NCI-H2029 treated with DMSO at 0.1 percent for 48 hours (cell line): ENCODE results near the gene CD2.

Experiments used
- DNase-seq: peaks from one replicate; lab custom pipeline; 2025; lab: John Stamatoyannopoulos, UW

Gene CD2, protein sequence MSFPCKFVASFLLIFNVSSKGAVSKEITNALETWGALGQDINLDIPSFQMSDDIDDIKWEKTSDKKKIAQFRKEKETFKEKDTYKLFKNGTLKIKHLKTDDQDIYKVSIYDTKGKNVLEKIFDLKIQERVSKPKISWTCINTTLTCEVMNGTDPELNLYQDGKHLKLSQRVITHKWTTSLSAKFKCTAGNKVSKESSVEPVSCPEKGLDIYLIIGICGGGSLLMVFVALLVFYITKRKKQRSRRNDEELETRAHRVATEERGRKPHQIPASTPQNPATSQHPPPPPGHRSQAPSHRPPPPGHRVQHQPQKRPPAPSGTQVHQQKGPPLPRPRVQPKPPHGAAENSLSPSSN

DNA sequence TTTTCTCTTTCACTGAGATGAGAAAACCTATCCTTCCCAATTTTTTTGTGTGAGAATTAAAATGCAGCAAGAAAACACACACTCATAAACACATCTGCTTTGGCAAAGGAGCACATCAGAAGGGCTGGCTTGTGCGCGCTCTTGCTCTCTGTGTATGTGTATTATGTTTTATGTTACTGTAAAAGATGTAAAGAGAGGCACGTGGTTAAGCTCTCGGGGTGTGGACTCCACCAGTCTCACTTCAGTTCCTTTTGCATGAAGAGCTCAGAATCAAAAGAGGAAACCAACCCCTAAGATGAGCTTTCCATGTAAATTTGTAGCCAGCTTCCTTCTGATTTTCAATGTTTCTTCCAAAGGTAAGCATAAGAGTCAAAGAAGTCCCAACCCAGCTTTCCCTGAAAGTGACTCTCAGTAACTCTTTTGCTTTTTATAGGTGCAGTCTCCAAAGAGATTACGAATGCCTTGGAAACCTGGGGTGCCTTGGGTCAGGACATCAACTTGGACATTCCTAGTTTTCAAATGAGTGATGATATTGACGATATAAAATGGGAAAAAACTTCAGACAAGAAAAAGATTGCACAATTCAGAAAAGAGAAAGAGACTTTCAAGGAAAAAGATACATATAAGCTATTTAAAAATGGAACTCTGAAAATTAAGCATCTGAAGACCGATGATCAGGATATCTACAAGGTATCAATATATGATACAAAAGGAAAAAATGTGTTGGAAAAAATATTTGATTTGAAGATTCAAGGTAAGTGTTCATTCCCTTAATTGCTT is at the start of gene CD2:
CD2 (plus strand) TSS at position 233 of the 780 bp plus-strand sequence; CDS start at position 296, 63 bp downstream.
- DNase-seq, result no peak

DNA sequence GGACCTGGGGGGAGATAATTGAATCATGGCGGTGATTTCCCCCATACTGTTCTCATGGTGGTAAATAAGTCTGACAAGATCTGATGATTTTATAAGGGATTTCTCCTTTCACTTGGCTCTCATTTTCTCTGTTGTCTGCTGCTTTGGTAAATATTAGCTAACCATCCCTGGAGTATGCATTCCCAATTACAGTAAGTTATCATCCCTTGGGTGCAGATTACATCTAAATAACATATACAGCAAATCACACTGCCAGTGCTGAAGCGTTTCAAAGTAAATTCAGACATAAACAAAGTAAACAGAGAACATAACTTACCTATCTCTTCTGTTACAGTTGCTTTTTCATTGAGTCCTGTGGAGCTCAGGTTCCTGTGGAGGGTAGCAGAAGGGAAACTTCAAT is 48.1 kb upstream of the CD2 start:
- DNase-seq, result no peak

DNA sequence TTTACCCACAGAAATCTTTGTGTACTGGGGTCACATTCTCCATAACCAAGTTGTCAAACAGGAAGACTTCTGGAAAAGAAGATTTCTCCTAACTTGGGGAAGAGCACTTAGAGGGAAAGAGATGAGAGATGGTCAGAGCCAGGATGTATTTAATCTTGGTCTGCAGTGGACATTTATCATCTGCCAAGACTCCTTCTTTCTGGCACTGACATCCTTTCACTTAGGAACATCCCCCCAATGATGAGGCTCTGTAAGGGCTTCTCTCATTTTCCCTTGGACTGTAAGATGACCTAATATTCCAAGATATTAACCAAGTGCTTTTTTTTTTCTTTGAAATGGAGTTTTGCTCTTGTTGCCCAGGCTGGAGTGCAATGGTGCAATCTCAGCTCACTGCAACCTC is 47.4 kb upstream of the CD2 start:
- no peak for DNase-seq

DNA sequence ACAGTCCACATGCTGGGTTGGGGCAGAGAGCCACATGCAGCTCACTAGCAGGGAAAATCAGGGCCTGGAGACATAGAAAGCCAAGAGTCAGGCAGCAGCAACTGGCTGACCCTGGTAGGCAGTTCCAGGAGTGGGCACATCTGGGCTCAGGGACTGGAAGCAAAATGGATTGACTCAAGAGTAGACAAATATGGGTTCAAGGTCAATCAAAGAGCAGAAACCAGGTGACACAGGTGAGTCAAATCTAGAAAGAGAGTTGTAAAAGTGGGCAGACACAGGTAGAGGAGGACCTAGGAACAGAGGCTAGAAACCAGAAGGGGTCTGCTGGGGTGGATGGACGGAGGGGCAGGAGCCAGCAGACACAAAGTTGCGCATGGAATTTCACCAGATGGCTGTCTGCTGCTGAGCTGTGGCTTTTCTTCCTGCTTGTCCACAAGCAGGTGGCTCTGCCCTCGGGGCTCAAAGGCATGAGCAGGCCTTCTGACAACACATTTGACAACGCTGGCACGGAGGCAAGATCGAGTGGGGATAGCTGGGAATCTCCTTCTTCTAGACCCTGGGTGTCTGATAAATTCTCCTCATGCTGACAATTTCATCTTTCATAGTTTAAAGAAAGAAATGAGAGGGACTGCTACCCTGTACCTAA is 45.9 kb upstream of the CD2 start:
- DNase-seq, result no peak

DNA sequence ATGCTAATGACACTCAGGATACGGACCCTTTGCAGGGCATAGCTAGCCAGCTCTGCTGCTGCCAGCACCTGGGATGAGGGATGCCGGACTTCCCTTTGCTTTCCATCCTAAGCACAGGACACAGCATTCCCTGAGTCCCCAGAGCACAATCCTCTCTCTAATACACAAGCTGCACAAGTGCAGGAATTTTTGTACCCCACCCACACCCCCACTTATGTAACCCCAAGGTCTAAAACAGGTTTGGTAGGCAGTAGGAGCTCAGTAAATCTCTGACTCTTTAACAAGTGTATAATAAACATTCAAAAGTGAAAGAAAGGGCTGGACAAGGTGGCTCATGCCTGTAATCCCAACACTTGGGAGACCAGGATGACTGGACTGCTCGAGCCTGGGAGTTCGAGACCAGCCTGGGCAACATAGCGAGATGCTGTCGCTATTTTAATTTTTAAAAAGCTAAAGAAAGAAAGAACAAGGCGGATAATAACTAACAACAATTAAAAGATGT is 44.5 kb upstream of the CD2 start:
- DNase-seq, result no peak

DNA sequence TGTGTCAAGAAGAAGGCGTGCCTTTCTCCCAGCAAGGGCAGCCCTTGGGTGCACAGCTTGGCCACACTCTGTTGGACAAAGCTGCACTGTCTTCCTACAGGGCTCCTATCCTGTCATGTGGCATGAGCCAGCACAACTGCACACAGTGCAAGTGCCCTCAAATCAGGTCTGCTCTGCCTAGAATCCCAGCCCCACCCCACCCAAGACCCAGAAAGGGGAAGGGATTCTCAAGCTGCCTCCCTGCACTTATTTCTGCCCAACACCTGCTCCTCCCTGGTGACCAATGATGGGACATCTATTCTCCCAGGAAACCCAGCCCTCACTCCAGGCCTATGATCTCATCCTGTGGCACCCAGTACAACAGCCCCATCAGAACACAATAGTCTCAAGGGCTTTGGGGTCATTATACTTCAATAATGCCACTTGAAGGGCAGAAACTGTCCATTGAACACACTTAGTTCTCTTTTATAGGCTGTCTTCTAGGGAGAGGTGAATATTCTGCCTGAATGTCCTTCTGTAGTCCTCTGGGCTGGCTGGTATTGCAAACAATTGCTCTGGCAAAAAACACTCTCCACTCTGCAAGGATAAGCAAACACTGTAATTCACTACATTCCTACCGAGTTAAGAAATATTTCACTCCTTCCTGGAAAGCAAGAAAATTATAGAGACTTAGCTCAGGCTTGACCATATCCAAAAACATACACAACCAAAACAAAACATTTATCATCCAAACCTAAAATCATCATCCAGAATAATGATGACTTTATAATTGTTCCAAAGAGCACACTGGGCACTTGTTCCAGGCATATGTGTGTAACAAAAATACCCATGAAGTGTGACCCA is 43.6 kb upstream of the CD2 start:
- DNase-seq, result peak; percentile 97

DNA sequence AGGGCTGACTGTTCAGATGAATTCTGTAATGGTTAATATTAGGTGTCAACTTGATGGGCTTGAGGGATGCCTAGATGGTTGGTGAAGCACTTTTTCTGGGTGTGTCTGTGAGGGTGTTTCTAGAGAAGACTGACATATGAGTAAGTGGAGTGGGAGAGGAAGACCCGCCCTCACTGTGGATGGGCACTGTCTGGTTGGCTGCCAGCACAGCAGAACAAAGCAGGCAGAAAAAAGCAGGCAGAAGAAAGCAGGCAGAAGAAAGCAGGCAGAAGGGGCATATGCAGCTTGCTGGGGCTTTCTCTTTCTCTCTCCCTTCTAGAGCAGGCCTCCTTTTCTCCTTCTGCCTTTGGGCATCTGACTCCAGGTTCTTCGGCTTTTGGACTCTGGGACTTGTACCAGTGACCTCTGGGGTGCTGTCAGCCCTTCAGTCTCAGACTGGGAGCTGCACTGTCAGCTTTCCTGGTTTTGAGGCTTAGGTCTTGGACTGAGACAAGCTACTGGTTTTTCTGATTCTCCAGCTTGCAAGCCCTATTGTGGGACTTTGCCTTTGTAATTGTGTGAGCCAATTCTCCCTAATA is 42.9 kb upstream of the CD2 start:
- DNase-seq, result peak; percentile 87

DNA sequence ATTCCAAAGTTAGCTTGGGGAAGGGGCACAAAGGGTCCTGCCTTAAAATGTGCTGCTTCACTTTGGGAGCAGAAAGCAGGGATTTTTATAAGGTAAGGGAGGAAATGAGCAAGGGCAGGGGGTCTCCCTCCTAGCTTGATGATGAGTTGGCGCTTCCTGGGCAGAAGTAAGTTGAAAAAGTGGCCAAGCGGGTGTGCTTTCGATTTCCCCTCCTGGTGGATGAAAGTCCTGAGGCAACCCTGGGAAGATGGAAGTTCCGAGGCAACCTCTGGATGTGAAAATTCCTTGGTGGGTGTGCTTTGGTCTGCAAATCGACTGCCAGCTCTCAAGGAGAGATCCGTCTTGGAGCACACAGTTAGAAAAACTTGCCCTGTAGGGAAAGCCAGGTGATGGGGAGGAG is 41.7 kb upstream of the CD2 start:
- DNase-seq, result no peak

DNA sequence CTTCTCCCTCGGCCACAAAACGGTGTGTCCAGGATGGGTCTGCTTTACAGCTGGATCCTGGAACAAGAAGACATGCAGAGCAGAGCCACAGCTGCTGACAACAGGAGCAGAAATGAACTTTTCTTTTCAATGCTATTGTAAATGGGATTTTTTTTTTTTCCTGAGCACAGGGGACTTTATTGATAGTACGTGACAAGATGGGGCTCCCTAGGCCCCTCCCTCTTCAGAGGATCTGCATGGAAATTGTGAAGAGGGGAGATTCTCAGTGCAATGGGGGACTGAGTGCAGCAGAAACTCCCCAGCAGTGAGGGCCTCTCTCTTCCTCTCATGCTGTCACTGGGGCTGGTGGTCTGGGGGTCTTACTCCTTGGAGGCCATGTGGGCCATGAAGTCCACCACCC is 40.8 kb upstream of the CD2 start:
- no peak for DNase-seq

DNA sequence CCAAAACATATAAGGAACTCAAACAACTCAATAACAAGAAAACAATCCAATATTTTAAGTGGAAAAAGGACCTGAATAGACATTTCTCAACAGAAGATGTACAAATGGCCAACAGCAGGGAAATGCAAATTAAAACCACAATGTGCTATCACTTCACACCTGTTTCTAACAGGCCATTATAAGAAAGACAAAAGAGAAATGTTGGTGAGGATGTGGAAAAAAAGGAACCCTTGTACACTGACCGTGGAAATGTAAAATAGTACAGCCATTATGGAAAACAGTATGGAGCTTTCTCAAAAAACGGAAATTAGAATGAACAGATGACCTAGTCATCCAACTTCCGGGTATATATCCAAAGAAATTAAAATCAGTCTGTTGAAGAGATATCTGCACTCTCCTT is 37.8 kb upstream of the CD2 start:
- DNase-seq, result no peak

DNA sequence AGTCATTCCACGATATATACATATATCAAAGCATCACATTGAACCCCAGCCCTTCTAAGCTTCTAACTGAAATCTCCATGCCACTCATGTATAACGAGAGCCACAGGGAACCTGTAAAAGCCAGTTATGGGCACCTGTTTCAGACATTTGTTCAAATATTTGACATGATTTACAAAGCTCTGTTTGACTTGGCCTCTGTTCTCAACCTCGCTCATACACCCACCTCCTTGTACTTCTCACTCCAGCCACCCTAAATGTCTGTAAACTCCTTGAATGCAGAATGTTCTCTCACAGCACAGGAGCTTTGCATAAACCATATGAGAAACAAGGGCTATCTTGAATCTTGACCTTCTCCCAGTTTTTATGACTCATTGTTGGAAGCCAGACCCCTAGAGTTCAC is 36.9 kb upstream of the CD2 start:
- DNase-seq, result peak; percentile 55

DNA sequence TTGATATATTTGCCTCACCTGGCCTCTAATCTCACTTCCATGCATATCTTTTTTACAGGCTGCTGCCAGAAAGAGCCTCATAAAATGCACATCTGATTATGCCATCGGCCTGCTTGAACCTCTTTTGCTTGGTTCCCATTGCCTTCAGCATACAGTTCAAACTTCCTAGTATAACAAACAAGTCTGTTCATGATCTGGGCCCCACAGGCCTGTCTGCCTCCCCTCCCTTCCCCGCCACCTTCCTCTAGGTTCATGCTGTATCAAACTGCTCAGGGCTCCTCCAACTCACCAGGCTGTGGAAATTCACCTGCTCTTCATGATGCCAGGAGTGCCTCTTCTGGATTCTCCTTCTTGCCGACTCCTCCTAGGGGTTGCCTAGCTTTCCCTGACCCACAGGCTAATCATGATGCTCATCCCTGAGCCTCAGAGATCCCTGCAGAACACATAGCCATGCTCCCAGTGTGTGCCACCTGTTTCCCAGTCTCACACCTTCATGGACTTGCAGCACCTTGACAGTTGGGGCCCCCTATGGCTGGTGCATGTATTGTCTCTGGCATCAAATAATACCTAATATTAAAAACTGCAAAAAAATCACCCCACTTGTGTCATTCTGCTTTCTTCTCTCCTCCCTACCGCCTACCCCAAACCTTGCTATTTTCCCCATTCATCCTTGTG is 33.7 kb upstream of the CD2 start:
- DNase-seq, result no peak

DNA sequence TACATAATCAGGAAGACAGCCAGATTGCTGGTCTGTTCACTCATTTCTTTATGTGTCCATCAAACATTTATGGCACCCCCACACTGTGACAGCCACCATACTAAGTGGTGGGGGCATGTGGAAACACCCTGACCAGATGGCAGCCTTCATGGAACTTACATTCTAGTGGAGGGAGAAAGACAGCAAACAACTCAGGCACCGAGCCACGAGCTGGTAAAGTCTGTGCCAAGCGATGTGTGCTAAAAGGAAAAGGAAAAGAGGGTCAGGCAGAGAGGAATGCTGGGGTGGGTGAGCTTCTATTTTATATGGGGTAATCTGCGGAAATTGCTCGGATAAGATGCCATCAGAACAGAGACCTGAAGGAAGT is 33.2 kb upstream of the CD2 start:
- no peak for DNase-seq

DNA sequence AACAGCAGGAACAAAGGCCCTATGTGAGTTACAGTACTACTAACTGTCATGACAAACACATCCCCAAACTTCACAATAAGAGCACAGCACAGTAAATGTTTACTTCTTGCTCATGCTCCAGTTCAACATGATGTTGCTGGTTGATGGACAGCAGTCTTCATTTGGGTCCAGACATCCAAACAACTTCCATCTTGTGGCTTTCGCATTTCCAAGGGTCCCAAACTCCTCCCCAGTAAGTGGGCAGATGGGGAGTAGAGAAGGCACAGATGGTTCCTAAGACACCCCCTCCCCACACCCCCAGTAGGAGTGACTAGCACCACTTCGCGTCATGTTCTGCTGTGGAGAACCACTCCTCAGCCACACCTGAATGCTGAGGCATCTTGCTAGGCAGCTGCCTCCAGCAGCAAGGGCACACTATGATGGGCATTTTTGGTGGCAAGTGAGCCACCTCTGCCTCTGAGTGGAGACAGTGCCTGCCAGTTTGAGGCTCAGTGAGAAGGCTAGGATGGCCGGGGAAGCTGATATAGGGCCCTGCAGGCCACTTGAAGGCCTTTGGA is 32.7 kb upstream of the CD2 start:
- no peak for DNase-seq

DNA sequence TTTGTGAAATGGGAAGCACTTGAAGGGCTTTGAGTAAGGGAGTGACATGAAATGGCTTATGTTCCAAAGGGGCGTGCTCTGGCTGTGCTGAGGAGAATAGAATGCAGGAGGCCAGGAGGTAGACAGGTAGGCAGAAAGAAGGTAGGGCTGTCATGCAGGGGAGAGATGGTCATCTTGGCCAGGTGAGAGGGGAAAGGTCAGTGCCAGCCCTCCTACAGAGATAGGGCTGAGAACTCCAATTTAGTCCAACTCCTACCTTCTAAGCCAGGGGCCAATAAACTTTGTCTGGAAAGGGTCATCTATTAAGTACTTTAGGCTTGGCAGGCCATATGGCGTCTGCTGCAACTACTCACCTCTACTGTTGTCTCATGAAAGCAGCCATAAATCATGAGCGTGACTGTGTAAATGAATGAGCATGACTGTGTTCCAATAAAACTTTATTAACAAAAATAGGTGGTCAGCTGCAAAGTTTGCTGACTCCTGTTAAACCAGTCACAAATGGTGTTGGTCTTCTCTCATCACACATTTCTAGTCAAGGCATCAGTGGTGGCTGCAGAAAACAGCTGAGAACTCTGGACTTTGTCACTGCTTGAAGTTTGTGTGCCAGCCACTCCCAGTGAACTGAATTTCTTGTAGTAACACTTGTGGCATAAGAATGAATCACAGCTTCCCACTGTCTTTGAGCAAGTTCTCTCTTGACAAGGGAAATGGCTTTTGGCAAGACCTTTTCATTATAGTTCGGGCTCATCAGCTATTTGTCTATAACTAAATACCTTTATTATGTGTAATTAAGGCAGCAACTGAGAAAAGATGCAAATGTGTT is 32.0 kb upstream of the CD2 start:
- DNase-seq, result no peak

DNA sequence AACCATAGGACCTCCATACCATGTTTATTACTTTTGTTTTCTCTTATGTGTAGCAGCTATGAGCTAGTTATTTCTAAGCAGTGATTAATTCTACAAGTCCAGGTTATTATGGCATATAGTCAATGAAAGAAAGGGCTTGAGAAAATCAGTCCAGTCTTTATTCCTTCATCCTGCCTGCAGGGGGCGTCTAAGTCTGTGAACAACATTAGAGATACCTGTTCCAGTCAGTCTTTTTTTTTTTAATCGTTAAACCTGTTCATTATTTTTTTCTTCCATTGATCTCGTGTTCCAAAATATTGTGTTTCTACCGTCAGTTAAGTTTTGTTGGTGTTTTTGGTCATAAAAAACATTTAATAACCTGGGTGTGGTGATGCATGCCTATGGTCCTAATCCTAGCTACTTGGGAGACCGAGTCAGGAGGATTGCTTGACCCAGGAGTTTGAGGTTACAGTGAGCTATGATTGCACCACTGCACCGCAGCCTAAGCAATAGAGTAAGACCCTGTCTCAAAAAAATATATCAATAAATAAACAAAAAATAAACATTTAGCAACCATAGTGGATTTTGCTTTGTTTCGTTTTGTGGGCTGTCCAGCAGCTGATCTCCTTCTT is 29.4 kb upstream of the CD2 start:
- peak; percentile 49 for DNase-seq

DNA sequence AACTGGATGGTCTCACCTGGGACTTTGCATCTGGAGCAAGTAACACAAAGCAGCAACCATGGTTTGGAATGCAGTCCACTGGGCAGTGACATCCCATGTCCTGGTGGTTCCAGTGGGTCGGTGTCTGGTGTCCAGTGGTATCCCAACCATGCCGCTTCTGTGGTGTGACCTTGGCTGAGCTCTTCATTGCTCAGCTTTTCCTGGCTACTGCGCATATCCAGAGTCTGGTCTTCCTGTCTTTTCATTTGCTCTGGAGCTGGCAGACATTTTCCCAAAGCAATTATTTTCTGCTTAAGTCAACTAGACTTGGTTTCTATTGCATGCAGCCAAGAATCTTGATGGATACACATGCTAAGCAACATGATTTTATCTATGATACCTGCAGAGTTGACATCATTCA is 28.4 kb upstream of the CD2 start:
- DNase-seq, result no peak

DNA sequence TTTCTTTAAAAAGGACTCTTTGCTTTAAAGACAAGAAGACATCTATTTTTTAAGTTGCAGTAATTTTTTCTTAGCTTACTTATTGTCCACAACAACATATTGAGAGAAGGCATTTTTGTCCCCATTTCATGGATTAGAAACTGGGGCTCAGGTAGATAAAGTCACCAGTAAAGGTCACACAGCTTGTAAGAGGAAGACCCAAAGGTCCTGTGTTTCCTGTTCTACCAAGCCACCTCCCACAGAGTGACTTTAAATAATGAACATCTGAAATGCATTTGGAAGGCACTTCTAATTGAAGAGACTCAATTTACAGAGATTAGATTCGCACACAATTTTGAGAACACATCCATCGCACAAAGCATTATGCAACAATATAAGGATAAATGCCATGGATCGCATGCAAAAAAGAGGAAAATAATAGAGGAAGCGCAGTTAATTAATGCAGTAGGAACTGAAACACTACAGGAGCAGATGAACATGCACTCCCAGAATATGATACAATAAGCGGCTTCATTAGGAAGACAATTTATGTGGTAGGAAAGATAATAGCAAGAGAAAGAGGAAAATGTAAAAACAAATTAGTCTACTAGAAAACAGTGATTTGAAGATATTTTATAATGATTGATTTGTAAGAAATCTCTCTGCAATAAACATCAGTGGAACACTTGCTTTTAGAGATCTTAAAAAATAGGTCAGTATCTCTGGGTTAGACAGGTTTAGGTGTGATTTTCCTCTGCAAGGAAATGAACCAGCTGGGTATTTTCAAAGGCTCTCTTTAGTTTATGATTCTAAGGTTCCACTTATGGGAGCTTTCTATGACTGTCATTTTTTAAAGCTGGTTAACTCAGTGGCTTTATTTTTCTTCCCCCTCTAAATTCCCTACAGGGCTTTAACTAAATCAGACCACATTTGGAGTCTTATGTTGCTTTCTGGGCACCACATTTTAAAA is 27.1 kb upstream of the CD2 start:
- DNase-seq, result no peak
